Tibial nerve (tissue), 3 donors: ENCODE measurements around the gene SH3RF3.

Experiments used
- POLR2A ChIP-seq, 2 donors: fragments of 450-650 bp; IDR thresholded peaks; one replicate each; pipeline ENCODE4 v1.6.1; 2017; ENCODE audit warnings: antibody characterized with exemption in 2 of 2, mild to moderate bottlenecking in 2 of 2, moderate library complexity in 2 of 2
- TF ChIP-seq, protein P1 (sequence below), 5 experiments: fragments of 200-600 bp in 3 of 5; fragments of 450-650 bp in 2 of 5; sonication (generic) in 3 of 5; IDR thresholded peaks; one replicate each; pipeline ENCODE4 v1.5.1; 2016 to 2019; ENCODE audit warnings: antibody characterized with exemption in 5 of 5, mild to moderate bottlenecking in 3 of 5, moderate library complexity in 2 of 5

DNA sequence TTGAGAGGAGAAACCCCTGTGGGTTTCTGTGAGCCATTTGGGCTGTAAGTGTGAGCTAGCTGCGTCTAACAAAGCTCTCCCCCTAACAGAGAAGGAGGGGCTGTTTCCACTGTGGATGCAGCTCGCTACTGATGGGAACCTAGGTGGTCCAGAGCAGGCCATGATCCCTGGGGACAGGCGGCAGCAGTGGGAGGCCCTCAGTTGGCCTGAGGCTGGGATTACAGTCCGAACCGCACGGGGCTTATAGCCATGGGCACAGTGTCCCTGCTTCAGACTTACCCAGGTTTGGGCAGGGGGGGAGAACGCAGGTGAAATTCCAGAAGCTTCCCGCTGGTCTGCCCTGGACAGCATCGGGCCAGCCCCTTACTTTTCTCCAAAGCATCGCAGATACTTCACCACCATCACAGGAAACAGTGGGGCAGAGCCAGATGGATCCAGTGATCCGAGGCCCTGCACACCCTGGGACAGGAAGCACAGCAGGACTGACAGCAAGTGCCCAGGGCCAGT, 345.4 kb downstream of the SH3RF3 start:
- TF ChIP-seq POLR2A (IDR thresholded peaks at IDR 0.05) = no peak
- TF ChIP-seq, protein P1, sequence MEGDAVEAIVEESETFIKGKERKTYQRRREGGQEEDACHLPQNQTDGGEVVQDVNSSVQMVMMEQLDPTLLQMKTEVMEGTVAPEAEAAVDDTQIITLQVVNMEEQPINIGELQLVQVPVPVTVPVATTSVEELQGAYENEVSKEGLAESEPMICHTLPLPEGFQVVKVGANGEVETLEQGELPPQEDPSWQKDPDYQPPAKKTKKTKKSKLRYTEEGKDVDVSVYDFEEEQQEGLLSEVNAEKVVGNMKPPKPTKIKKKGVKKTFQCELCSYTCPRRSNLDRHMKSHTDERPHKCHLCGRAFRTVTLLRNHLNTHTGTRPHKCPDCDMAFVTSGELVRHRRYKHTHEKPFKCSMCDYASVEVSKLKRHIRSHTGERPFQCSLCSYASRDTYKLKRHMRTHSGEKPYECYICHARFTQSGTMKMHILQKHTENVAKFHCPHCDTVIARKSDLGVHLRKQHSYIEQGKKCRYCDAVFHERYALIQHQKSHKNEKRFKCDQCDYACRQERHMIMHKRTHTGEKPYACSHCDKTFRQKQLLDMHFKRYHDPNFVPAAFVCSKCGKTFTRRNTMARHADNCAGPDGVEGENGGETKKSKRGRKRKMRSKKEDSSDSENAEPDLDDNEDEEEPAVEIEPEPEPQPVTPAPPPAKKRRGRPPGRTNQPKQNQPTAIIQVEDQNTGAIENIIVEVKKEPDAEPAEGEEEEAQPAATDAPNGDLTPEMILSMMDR (IDR thresholded peaks at IDR 0.05) = no peak
